ENCODE results near the gene RBM25. TPM values are rescaled to one million over a fixed set of nuclear protein-coding genes. Genes with fewer than 3 reads are reported as not detected.
"Not testable (repeated sequence)": the region's sequence is repeated elsewhere in the genome, so short reads cannot be mapped to it uniquely, and the experiment has no call there.

Gene RBM25
- 10 to 100 TPM; 29.1 to 50.4 (median 34.4) TPM for total RNA-seq

DNA sequence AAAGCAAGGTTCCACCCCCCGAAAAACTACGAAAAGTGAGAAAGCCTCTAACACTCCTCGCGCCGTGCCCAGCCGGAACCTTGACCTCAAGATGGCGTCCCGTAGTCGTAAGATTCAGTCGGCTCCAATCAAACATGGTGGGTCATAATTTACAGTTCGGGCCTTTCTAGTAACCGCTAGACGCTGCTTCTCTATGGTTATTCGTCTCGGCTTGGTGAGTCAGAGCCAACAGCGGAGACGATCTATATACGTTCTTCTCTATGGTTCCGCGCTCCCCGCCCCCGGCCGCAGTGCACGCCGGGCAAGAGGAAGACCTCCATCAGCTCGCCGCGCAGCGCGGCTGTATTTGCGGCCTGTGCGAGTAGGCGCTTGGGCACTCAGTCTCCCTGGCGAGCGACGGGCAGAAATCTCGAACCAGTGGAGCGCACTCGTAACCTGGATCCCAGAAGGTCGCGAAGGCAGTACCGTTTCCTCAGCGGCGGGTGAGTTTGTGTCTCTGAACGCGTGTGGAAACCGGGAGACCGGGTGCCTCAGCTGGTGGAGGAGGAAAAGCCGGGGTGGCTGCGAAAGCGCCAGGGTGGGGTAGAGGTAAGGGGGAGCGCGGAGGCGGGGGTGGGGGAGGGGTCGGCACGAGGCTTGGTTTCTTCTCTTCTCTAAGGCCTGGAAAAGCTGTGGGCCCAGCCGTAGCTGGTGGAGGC, at the start of gene RBM25:
Gene RBM25, plus strand, starts transcription at position 311 of the 698 bp plus-strand sequence. CDS start 13,108 bp downstream, outside the sequence.
- peak in 1 of 2 donors; percentile 97 for TF ChIP-seq POLR2A (IDR thresholded peaks at IDR 0.05)
- TF ChIP-seq, protein P1, sequence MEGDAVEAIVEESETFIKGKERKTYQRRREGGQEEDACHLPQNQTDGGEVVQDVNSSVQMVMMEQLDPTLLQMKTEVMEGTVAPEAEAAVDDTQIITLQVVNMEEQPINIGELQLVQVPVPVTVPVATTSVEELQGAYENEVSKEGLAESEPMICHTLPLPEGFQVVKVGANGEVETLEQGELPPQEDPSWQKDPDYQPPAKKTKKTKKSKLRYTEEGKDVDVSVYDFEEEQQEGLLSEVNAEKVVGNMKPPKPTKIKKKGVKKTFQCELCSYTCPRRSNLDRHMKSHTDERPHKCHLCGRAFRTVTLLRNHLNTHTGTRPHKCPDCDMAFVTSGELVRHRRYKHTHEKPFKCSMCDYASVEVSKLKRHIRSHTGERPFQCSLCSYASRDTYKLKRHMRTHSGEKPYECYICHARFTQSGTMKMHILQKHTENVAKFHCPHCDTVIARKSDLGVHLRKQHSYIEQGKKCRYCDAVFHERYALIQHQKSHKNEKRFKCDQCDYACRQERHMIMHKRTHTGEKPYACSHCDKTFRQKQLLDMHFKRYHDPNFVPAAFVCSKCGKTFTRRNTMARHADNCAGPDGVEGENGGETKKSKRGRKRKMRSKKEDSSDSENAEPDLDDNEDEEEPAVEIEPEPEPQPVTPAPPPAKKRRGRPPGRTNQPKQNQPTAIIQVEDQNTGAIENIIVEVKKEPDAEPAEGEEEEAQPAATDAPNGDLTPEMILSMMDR (IDR thresholded peaks at IDR 0.05) = no peak
- H3K4me3 ChIP-seq (ENCODE audit: low read depth, poor library complexity, severe bottlenecking) = peak within 1 kb of the TSS; percentile 70
- intact Hi-C loops (cut with DNase I; ENCODE audit: low total_unique reads) = no loop called here
- WGBS, 2 donors = 1% methylated on average over 34 to 54 of the region's 57 CpGs
- DNase-seq (ENCODE audit: low spot score in 2 of 2) = peak; percentile 98

DNA sequence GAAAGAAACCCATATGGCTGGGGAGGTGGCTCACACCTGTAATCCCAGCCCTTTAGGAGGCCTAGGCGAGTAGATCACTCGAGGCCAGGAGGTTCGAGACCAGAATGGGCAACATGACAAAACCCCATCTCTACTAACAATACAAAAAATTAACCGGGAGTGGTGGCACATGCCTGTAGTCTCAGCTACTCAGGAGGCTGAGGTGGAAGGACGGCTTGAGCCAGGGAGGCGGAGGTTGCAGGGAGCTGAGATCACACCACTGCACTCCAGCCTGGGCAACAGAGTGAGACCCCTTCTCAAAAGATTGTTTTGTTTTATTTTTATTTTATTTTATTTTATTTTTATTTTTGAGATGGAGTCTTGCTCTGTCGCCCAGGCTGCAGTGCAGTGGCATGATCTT, 47.1 kb upstream of the RBM25 start:
- WGBS, 2 donors = 91% methylated on average over 7 of the region's 7 CpGs
- peak in 1 of 2 donors; percentile 52 for DNase-seq (ENCODE audit: low spot score in 2 of 2)
- intact Hi-C loops (cut with DNase I; ENCODE audit: low total_unique reads) = loop anchor here (5.0 kb wide), 1 partner anchor 1016 kb away; no protein-coding TSS in a partner anchor
- H3K4me3 ChIP-seq (ENCODE audit: low read depth, poor library complexity, severe bottlenecking) = not testable (repeated sequence)

DNA sequence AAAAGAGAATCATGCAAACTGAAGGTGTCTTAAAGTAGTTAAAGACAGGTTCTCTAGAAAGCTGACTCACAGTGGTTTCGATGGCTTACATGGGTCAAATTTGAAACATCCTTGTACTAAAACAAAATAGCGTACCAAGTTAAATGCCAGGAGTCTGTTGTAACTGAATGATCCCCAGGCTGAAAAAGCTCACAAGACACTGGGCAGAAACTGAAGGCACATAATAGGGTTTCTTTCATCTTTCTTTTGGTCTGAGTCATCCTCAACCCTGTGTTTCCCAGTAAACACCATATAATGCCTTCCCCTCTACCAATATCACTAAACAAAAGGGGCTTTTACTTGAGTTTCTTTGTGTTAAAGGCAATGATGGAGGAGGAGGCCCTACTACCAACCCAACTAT, 44.2 kb upstream of the RBM25 start:
- WGBS, 2 donors = 66 to 79% methylated on average over 2 of the region's 2 CpGs
- DNase-seq (ENCODE audit: low spot score in 2 of 2) = no peak
- intact Hi-C loops (cut with DNase I; ENCODE audit: low total_unique reads) = loop anchor here (5.0 kb wide), 1 partner anchor 1013 kb away; no protein-coding TSS in a partner anchor

DNA sequence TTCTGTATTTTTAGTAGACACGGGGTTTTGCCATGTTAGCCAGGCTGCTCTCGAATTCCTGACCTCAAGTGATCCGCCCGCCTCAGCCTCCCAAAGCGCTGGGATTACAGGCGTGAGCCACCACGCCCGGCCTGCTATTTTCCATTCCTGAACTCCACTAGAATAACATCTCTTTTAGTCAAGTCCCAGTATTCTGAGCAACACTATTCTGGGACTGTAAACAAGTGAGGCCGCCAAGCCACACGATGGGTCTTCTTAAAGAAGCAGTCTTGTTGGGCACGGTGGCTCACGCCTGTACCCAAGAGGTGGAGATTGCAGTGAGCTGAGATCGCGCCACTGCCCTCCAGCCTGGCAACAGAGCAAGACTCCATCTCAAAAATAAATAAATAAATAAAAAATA, 42.8 kb upstream of the RBM25 start:
- WGBS, 2 donors = 93 to 96% methylated on average over 14 of the region's 14 CpGs
- DNase-seq (ENCODE audit: low spot score in 2 of 2) = peak in 1 of 2 donors; percentile 72
- intact Hi-C loops (cut with DNase I; ENCODE audit: low total_unique reads); H3K4me3 ChIP-seq (ENCODE audit: low read depth, poor library complexity, severe bottlenecking): not testable (repeated sequence)

More for the DNA sequence above, 44.2 kb upstream of the RBM25 start:
- TF ChIP-seq, protein P1 (IDR thresholded peaks at IDR 0.05) = no peak
- no peak for TF ChIP-seq POLR2A (IDR thresholded peaks at IDR 0.05)
- H3K4me3 ChIP-seq (ENCODE audit: low read depth, poor library complexity, severe bottlenecking) = no peak overlapping the region

DNA sequence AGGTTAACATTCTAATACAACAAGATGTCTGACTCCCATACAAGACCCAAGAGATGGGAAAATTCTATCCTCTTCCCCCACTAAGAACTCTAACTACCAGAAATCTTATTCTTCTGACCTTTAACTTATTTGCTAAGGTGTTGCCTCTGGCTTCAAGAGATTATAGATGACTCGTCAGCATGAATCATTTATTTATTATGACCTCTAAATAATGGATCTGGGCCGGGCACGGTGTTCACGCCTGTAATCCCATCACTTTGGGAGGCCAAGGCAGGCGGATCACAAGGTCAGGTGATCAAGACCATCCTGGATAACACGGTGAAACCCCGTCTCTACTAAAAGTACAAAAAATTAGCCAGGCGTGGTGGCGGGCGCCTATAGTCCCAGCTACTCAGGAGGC, 42.3 kb upstream of the RBM25 start:
- H3K4me3 ChIP-seq (ENCODE audit: low read depth, poor library complexity, severe bottlenecking); intact Hi-C loops (cut with DNase I; ENCODE audit: low total_unique reads); DNase-seq (ENCODE audit: low spot score in 2 of 2): not testable (repeated sequence)
- 82 to 91% methylated on average over 10 of the region's 10 CpGs for WGBS, 2 donors

DNA sequence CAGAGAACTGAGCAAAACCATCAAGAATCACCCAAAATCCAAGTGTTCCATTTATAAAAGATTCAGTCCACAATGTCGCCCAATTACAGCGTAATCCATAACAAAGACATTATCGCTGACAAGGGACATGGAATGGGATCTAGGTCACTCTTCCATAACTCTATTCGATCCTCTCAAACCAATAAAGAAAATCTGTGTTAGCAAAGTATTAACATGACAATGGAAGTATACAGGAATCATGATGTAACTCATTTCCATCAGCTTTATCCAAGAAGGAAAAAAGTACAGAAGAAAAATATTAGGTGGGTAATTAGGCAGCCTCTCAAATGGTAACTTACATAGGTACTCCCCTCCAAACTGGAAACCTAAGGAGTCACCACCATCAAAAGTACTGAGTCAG, 36.3 kb upstream of the RBM25 start:
- WGBS, 2 donors = 96% methylated on average over 4 of the region's 4 CpGs
- intact Hi-C loops (cut with DNase I; ENCODE audit: low total_unique reads) = no loop called here
- DNase-seq (ENCODE audit: low spot score in 2 of 2) = no peak
- no peak for TF ChIP-seq POLR2A (IDR thresholded peaks at IDR 0.05)
- TF ChIP-seq, protein P1 (IDR thresholded peaks at IDR 0.05) = no peak
- no peak overlapping the region for H3K4me3 ChIP-seq (ENCODE audit: low read depth, poor library complexity, severe bottlenecking)

DNA sequence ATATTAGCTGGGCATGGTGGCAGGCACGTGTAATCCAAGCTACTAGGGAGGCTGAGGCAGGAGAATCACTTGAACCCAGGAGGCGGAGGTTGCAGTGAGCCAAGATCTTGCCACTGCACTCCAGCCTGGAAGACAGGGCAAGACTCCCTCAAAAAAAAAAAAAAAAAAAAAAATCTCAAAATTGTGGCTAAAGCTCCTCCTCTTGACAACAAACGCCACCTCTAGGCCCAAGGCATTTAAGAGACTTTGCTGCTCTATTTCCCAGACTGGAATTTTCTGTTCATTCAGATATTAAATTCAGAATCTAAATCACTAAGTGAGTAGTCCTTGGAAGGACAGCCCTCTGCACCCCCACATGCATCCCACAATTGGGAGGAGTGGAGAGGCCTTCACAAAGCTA, 32.8 kb upstream of the RBM25 start:
- intact Hi-C loops (cut with DNase I; ENCODE audit: low total_unique reads) = no loop called here
- no peak overlapping the region for H3K4me3 ChIP-seq (ENCODE audit: low read depth, poor library complexity, severe bottlenecking)

More for the DNA sequence above, 32.8 kb upstream of the RBM25 start:
- no peak for TF ChIP-seq POLR2A (IDR thresholded peaks at IDR 0.05)
- TF ChIP-seq, protein P1 (IDR thresholded peaks at IDR 0.05) = no peak
- DNase-seq (ENCODE audit: low spot score in 2 of 2) = no peak
- 65 to 78% methylated on average over 3 of the region's 3 CpGs for WGBS, 2 donors
